Activated CD8-positive, alpha-beta T cell treated with anti-CD3 and anti-CD28 coated beads for 36 hours (primary cell): ENCODE measurements around the gene SEPTIN3. TPM values are rescaled to one million over a fixed set of nuclear protein-coding genes. Genes with fewer than 3 reads are reported as not detected.

Source experiments
- ATAC-seq: fragments of 200-7000 bp; cut with Tn5 transposase; one replicate; pipeline ENCODE4 v1.10.0; 2021; ENCODE audit warnings: mild to moderate bottlenecking, moderate library complexity
- CTCF ChIA-PET: fragments of 350-600 bp; sonication (Branson Sonifier 250); formaldehyde crosslinking; loops from one replicate; lab custom pipeline; 2021; ENCODE audit warnings: antibody characterized with exemption; lab: Charles Lee
- POLR2A ChIA-PET: fragments of 350-600 bp; sonication (Branson Sonifier 250); formaldehyde crosslinking; loops from one replicate; lab custom pipeline; 2021; ENCODE audit warnings: antibody characterized with exemption; lab: Charles Lee
- DNase-seq: peaks from one replicate; pipeline ENCODE4 v3.0.0-alpha.2; 2020
- H3K27ac Mint-ChIP-seq: one replicate; pipeline ENCODE4 v1.8.0; 2021; ENCODE audit warnings: mild to moderate bottlenecking, mixed read lengths
- H3K27me3 Mint-ChIP-seq: one replicate; pipeline ENCODE4 v1.8.0; 2021; ENCODE audit warnings: mixed read lengths
- H3K36me3 Mint-ChIP-seq: one replicate; pipeline ENCODE4 v1.8.0; 2021; ENCODE audit warnings: low read depth, mixed read lengths
- H3K4me1 Mint-ChIP-seq: one replicate; pipeline ENCODE4 v1.8.0; 2021; ENCODE audit warnings: low read depth, mixed read lengths
- H3K4me3 Mint-ChIP-seq: one replicate; pipeline ENCODE4 v1.8.0; 2021; ENCODE audit warnings: mild to moderate bottlenecking, moderate library complexity, mixed read lengths
- H3K9me3 Mint-ChIP-seq: one replicate; pipeline ENCODE4 v1.8.0; 2021; ENCODE audit warnings: mixed read lengths
- CTCF ChIP-seq: fragments of 200-600 bp; IDR thresholded peaks from one replicate; pipeline ENCODE4 v1.8.0; 2022; ENCODE audit warnings: antibody characterized with exemption, mild to moderate bottlenecking
- intact Hi-C: fragments of 100-400 bp; cut with micrococcal nuclease; formaldehyde crosslinking; loops from one replicate; pipeline ENCODE4 v1.10.0; 2022
- total RNA-seq, 2 experiments: library from RNA; stranded (reverse); gene quantifications; one replicate each; pipeline ENCODE4 v1.2.3, GENCODE V29; 2021

SEPTIN3 gene
- total RNA-seq, 2 experiments from 2014 or later = 0.20 to 0.36 TPM

- TF ChIP-seq CTCF = no peak
- Mint-ChIP-seq H3K27me3 (no peaks in the 10 kb centered on the region), H3K27ac (no peak overlapping the region), H3K4me1 (peaks cover 11% of the 10 kb centered on the region), H3K9me3 (no peaks in the 10 kb centered on the region), H3K4me3 (no peak overlapping the region), H3K36me3 (peaks cover 21% of the 10 kb centered on the region)
- ChIA-PET POLR2A (interaction anchor here (0.9 to 8.3 kb wide), 3 partner anchors 11 to 77 kb away, joined by 3 to 134 read pairs (median 3); partner anchors contain the start of gene TNFRSF13C), CTCF (interaction anchor here (0.8 kb wide), 1 partner anchor 9 kb away, joined by 4 read pairs; no protein-coding TSS in a partner anchor)
- DNase-seq (no peak), ATAC-seq (no peak)
- intact Hi-C loops = no loop called here
These were observed 34.8 kb upstream of the SEPTIN3 start for GRCh38 chr22:41934284-41935014.

- no peak for DNase-seq
- intact Hi-C loops = no loop called here
- CTCF ChIA-PET = no interaction called here
- Mint-ChIP-seq H3K4me1 (peaks cover 15% of the 10 kb centered on the region), H3K27me3 (no peaks in the 10 kb centered on the region), H3K27ac (no peak overlapping the region), H3K9me3 (no peaks in the 10 kb centered on the region), H3K4me3 (no peak overlapping the region), H3K36me3 (peaks cover 26% of the 10 kb centered on the region)
- no peak for TF ChIP-seq CTCF
- POLR2A ChIA-PET = interaction anchor here (1.5 to 8.3 kb wide), 2 partner anchors 12 to 78 kb away, joined by 3 to 134 read pairs; partner anchors contain the start of gene TNFRSF13C
- no peak for ATAC-seq
These were observed 34.3 kb upstream of the SEPTIN3 start for GRCh38 chr22:41935015-41935351.

GRCh38 chr22:41935509-41935908 is 33.7 kb upstream of the SEPTIN3 start:
- Mint-ChIP-seq H3K36me3 (peaks cover 31% of the 10 kb centered on the region), H3K27ac (no peak overlapping the region), H3K27me3 (no peaks in the 10 kb centered on the region), H3K9me3 (no peaks in the 10 kb centered on the region), H3K4me3 (no peak overlapping the region), H3K4me1 (peaks cover 20% of the 10 kb centered on the region)
- ChIA-PET CTCF (interaction anchor here (6.7 kb wide), 1 partner anchor 9 kb away, joined by 62 read pairs; the partner anchor contains the start of gene TNFRSF13C), POLR2A (interaction anchor here (8.3 kb wide), 1 partner anchor 12 kb away, joined by 134 read pairs; the partner anchor contains the start of gene TNFRSF13C)
- ATAC-seq = no peak
- TF ChIP-seq CTCF = no peak
- intact Hi-C loops = no loop called here
- DNase-seq = no peak

GRCh38 chr22:41936894-41937169 is 32.4 kb upstream of the SEPTIN3 start:
- no peak for TF ChIP-seq CTCF
- ATAC-seq = no peak
- DNase-seq = no peak
- CTCF ChIA-PET = interaction anchor here (1.6 to 6.7 kb wide), 2 partner anchors 10 to 239 kb away, joined by 4 to 62 read pairs; partner anchors contain the start of gene TNFRSF13C
- Mint-ChIP-seq H3K27me3 (no peaks in the 10 kb centered on the region), H3K9me3 (no peaks in the 10 kb centered on the region), H3K4me3 (no peak overlapping the region), H3K27ac (peak overlapping the region; percentile 42), H3K4me1 (peaks cover 34% of the 10 kb centered on the region), H3K36me3 (peaks cover 44% of the 10 kb centered on the region)
- POLR2A ChIA-PET = interaction anchor here (2.6 to 8.3 kb wide), 2 partner anchors 13 to 75 kb away, joined by 8 to 134 read pairs; partner anchors contain the start of gene TNFRSF13C
- intact Hi-C loops = no loop called here
